ENCODE data around the gene GSX2.
"Not testable (repeated sequence)": the region's sequence is repeated elsewhere in the genome, so short reads cannot be mapped to it uniquely, and the experiment has no call there.

GSX2 gene

GRCh38 chr4:54107951-54108748, 8.2 kb downstream of the GSX2 start:
- no peak for DNase-seq

- DNase-seq, result no peak
These were observed 9.5 kb downstream of the GSX2 start for GRCh38 chr4:54109241-54110018.

GRCh38 chr4:54110019-54110416, 10.1 kb downstream of the GSX2 start:
- DNase-seq, result no peak

GRCh38 chr4:54113206-54113605, 13.2 kb downstream of the GSX2 start:
- DNase-seq, result not testable (repeated sequence)

- DNase-seq, result not testable (repeated sequence)
These were observed 16.3 kb downstream of the GSX2 start for GRCh38 chr4:54116246-54116645.

- no peak for DNase-seq
These were observed 19.1 kb downstream of the GSX2 start for GRCh38 chr4:54118850-54119589.

GRCh38 chr4:54120518-54120917, 20.6 kb downstream of the GSX2 start:
- no peak for DNase-seq

- no peak for DNase-seq
These were observed 27.7 kb downstream of the GSX2 start for GRCh38 chr4:54127660-54128059.

GRCh38 chr4:54128694-54129093, 28.7 kb downstream of the GSX2 start:
- DNase-seq, result not testable (repeated sequence)

- DNase-seq, result no peak
These were observed 39.4 kb downstream of the GSX2 start for GRCh38 chr4:54139332-54139731.

GRCh38 chr4:54140287-54140686, 40.3 kb downstream of the GSX2 start:
- no peak for DNase-seq

GRCh38 chr4:54144199-54144598, 44.2 kb downstream of the GSX2 start:
- no peak for DNase-seq

- DNase-seq, result no peak
These were observed 44.8 kb downstream of the GSX2 start for GRCh38 chr4:54144661-54145171.

GRCh38 chr4:54146139-54146538, 46.2 kb downstream of the GSX2 start:
- no peak for DNase-seq

GRCh38 chr4:54149323-54149722, 49.4 kb downstream of the GSX2 start:
- no peak for DNase-seq
